Liver (tissue), 9 donors: ENCODE results near the gene PRR23E. TPM values are rescaled to one million over a fixed set of nuclear protein-coding genes. Genes with fewer than 3 reads are reported as not detected.

ENCODE experiments used
- DNase-seq: peaks from one replicate; pipeline ENCODE4 v3.0.0-alpha.2; 2017; ENCODE audit warnings: low spot score
- H3K27ac ChIP-seq, 2 donors: one replicate each; pipeline ENCODE4 v1.7.0; 2013; ENCODE audit warnings: inconsistent platforms in 2 of 2, low read length in 2 of 2, control low read depth in 1 of 2, low read depth in 1 of 2, mild to moderate bottlenecking in 1 of 2
- H3K27me3 ChIP-seq, 4 donors: one replicate each; pipeline versions ENCODE4 v1.6.1 to v1.7.0; 2013; ENCODE audit warnings: low read length in 3 of 4, inconsistent platforms in 1 of 4, mild to moderate bottlenecking in 1 of 4, moderate library complexity in 1 of 4; ENCODE audit not compliant: control insufficient read depth in 4 of 4, insufficient read depth in 4 of 4
- H3K36me3 ChIP-seq, 4 donors: one replicate each; pipeline versions ENCODE4 v1.6.1 to v1.7.0; 2013; ENCODE audit warnings: low read length in 3 of 4, mild to moderate bottlenecking in 3 of 4, low read depth in 1 of 4, moderate library complexity in 1 of 4; ENCODE audit not compliant: control insufficient read depth in 4 of 4, insufficient read depth in 3 of 4
- H3K4me1 ChIP-seq, 4 donors: one replicate each; pipeline versions ENCODE4 v1.6.1 to v1.7.0; 2013; ENCODE audit warnings: low read length in 3 of 4, mild to moderate bottlenecking in 3 of 4, moderate library complexity in 1 of 4; ENCODE audit not compliant: control insufficient read depth in 4 of 4, insufficient read depth in 4 of 4
- H3K4me3 ChIP-seq, 3 donors: one replicate each; pipeline versions ENCODE4 v1.6.1 to v1.7.0; 2013; ENCODE audit warnings: low read length in 3 of 3, control low read depth in 1 of 3, low read depth in 1 of 3, mild to moderate bottlenecking in 1 of 3
- H3K9ac ChIP-seq, 2 donors: one replicate each; pipeline ENCODE4 v1.7.0; 2013; ENCODE audit warnings: low read length in 2 of 2, mild to moderate bottlenecking in 2 of 2, moderate library complexity in 2 of 2, control low read depth in 1 of 2, low read depth in 1 of 2
- H3K9me3 ChIP-seq, 4 donors: one replicate each; pipeline versions ENCODE4 v1.6.1 to v1.7.0; 2013; ENCODE audit warnings: low read length in 3 of 4; ENCODE audit not compliant: control insufficient read depth in 4 of 4
- EGR1 ChIP-seq, 2 donors: IDR thresholded peaks; 2 replicates each; pipeline ENCODE4 v1.6.1; 2016 to 2018; ENCODE audit warnings: antibody characterized with exemption in 2 of 2, low read depth in 2 of 2
- FOXA1 ChIP-seq: IDR thresholded peaks from 2 replicates; pipeline ENCODE4 v1.6.1; 2016; ENCODE audit warnings: antibody characterized with exemption
- FOXA2 ChIP-seq: IDR thresholded peaks from 2 replicates; pipeline ENCODE4 v1.6.1; 2016; ENCODE audit warnings: antibody characterized with exemption
- GABPA ChIP-seq, 2 donors: IDR thresholded peaks in 1 of 2; conservative IDR thresholded peaks in 1 of 2; 2 replicates each; pipeline ENCODE4 v1.6.1; 2016; ENCODE audit warnings: antibody characterized with exemption in 2 of 2, mild to moderate bottlenecking in 1 of 2, moderate library complexity in 1 of 2
- HNF4A ChIP-seq, 2 donors: conservative IDR thresholded peaks; 2 replicates each; pipeline ENCODE4 v1.6.1; 2016; ENCODE audit warnings: antibody characterized with exemption in 2 of 2, mild to moderate bottlenecking in 2 of 2
- HNF4G ChIP-seq: IDR thresholded peaks from 2 replicates; pipeline ENCODE4 v1.6.1; 2016; ENCODE audit warnings: antibody characterized with exemption
- JUND ChIP-seq, 2 donors: IDR thresholded peaks; 2 replicates each; pipeline ENCODE4 v1.6.1; 2016; ENCODE audit warnings: antibody characterized with exemption in 2 of 2
- NR2F2 ChIP-seq: IDR thresholded peaks from 2 replicates; pipeline ENCODE4 v1.6.1; 2016; ENCODE audit warnings: antibody characterized with exemption
- RAD21 ChIP-seq, 2 donors: IDR thresholded peaks; 2 replicates each; pipeline ENCODE4 v1.6.1; 2016; ENCODE audit warnings: antibody characterized with exemption in 2 of 2, mild to moderate bottlenecking in 2 of 2
- SP1 ChIP-seq: IDR thresholded peaks from 2 replicates; pipeline ENCODE4 v1.6.1; 2018; ENCODE audit warnings: antibody characterized with exemption, mild to moderate bottlenecking
- TAF1 ChIP-seq: conservative IDR thresholded peaks from 2 replicates; pipeline ENCODE4 v1.6.1; 2016; ENCODE audit warnings: antibody characterized with exemption, mild to moderate bottlenecking
- YY1 ChIP-seq: IDR thresholded peaks from 2 replicates; pipeline ENCODE4 v1.6.1; 2016; ENCODE audit warnings: antibody characterized with exemption, mild to moderate bottlenecking
- WGBS: extraction: QIAGEN DNeasy Blood & Tissue Kit; methylation state at CpG from one replicate; pipeline ENCODE4 v1.1.7; 2013; 5-methylcytosine and 5-hydroxymethylcytosine counted together
- polyA plus RNA-seq, 2 donors: library from polyadenylated mRNA; stranded (reverse) in 1 of 2; unstranded in 1 of 2; fragments of 200-250 nt in 1 of 2; fragments of >200 nt in 1 of 2; fragmentation: Nextera tagmentation in 1 of 2; extraction: Ambion mirVana in 1 of 2; gene quantifications; one replicate each; pipeline versions ENCODE4 v1.2.1 to v1.2.3, GENCODE V29; 2013 to 2015
- total RNA-seq, 2 donors: library from RNA; depleted of rRNA; stranded (reverse); fragments of >200 nt; gene quantifications; one replicate each; pipeline ENCODE4 v1.2.3, GENCODE V29; 2014
- TF ChIP-seq, protein P1 (sequence below): IDR thresholded peaks from 2 replicates; pipeline ENCODE4 v1.6.1; 2016; ENCODE audit warnings: antibody characterized with exemption, mild to moderate bottlenecking
- TF ChIP-seq, protein P2 (sequence below): fragments of 150-350 bp; IDR thresholded peaks from 2 replicates; pipeline ENCODE4 v1.5.1; 2017; ENCODE audit warnings: improper control_type of control experiment, low read depth, low read length; ENCODE audit not compliant: missing input control
- TF ChIP-seq, protein P3 (sequence below): IDR thresholded peaks from 2 replicates; pipeline ENCODE4 v1.6.1; 2016; ENCODE audit warnings: antibody characterized with exemption
- TF ChIP-seq, protein P4 (sequence below): IDR thresholded peaks from 2 replicates; pipeline ENCODE4 v1.6.1; 2016; ENCODE audit warnings: antibody characterized with exemption
- TF ChIP-seq, protein P5 (sequence below): IDR thresholded peaks from 2 replicates; pipeline ENCODE4 v1.6.1; 2016; ENCODE audit warnings: antibody characterized with exemption
- donor health status: healthy.
- donor health status: healthy.
- donor health status: healthy.
- donor health status: healthy.
- donor health status: healthy.

Gene PRR23E
- total and polyA plus RNA-seq, 4 donors, result not detected

DNA sequence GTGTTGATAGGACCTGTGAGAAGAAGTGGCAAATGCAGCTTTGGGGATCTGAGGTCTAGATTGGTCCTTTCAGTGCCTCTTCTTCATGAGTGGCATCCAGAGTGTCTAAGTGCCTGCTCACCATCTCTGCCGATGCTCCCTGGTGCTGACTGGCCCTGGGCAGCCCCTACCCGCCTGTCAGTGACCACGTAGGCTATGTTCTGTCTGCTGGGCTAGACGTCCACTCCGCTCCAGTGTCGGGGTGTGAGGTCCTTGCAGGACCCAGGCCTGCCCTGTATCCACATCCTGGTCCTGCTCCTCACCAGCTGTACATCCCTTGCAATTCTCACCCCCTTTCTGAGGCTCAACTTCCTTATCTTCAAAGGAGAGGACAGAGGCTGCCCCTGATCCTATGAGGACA, 48.3 kb upstream of the PRR23E start:
- 88% methylated on average over 6 of the region's 6 CpGs for WGBS
- no peaks in the 10 kb centered on the region for H3K9me3 ChIP-seq
- H3K36me3 ChIP-seq, result no peaks in the 10 kb centered on the region
- H3K9ac ChIP-seq, result no peak overlapping the region
- DNase-seq, result no peak
- TF ChIP-seq RAD21 (IDR thresholded peaks at IDR 0.05) (no peak), HNF4A (conservative IDR thresholded peaks at IDR 0.05) (no peak), YY1 (no peak), GABPA (IDR thresholded peaks at IDR 0.05 in 1 of 2, conservative IDR thresholded peaks at IDR 0.05 in 1 of 2) (no peak), FOXA1 (no peak), SP1 (no peak), HNF4G (no peak), FOXA2 (no peak), JUND (IDR thresholded peaks at IDR 0.05) (no peak), EGR1 (IDR thresholded peaks at IDR 0.05; ENCODE audit: low read depth in 2 of 2) (no peak), TAF1 (no peak)
- TF ChIP-seq, protein P1, sequence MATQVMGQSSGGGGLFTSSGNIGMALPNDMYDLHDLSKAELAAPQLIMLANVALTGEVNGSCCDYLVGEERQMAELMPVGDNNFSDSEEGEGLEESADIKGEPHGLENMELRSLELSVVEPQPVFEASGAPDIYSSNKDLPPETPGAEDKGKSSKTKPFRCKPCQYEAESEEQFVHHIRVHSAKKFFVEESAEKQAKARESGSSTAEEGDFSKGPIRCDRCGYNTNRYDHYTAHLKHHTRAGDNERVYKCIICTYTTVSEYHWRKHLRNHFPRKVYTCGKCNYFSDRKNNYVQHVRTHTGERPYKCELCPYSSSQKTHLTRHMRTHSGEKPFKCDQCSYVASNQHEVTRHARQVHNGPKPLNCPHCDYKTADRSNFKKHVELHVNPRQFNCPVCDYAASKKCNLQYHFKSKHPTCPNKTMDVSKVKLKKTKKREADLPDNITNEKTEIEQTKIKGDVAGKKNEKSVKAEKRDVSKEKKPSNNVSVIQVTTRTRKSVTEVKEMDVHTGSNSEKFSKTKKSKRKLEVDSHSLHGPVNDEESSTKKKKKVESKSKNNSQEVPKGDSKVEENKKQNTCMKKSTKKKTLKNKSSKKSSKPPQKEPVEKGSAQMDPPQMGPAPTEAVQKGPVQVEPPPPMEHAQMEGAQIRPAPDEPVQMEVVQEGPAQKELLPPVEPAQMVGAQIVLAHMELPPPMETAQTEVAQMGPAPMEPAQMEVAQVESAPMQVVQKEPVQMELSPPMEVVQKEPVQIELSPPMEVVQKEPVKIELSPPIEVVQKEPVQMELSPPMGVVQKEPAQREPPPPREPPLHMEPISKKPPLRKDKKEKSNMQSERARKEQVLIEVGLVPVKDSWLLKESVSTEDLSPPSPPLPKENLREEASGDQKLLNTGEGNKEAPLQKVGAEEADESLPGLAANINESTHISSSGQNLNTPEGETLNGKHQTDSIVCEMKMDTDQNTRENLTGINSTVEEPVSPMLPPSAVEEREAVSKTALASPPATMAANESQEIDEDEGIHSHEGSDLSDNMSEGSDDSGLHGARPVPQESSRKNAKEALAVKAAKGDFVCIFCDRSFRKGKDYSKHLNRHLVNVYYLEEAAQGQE, result no peak
- TF ChIP-seq, protein P2, sequence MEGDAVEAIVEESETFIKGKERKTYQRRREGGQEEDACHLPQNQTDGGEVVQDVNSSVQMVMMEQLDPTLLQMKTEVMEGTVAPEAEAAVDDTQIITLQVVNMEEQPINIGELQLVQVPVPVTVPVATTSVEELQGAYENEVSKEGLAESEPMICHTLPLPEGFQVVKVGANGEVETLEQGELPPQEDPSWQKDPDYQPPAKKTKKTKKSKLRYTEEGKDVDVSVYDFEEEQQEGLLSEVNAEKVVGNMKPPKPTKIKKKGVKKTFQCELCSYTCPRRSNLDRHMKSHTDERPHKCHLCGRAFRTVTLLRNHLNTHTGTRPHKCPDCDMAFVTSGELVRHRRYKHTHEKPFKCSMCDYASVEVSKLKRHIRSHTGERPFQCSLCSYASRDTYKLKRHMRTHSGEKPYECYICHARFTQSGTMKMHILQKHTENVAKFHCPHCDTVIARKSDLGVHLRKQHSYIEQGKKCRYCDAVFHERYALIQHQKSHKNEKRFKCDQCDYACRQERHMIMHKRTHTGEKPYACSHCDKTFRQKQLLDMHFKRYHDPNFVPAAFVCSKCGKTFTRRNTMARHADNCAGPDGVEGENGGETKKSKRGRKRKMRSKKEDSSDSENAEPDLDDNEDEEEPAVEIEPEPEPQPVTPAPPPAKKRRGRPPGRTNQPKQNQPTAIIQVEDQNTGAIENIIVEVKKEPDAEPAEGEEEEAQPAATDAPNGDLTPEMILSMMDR, result no peak
- TF ChIP-seq, protein P3, sequence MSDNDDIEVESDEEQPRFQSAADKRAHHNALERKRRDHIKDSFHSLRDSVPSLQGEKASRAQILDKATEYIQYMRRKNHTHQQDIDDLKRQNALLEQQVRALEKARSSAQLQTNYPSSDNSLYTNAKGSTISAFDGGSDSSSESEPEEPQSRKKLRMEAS, result no peak
- TF ChIP-seq, protein P4, sequence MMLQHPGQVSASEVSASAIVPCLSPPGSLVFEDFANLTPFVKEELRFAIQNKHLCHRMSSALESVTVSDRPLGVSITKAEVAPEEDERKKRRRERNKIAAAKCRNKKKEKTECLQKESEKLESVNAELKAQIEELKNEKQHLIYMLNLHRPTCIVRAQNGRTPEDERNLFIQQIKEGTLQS, result no peak
- no peak overlapping the region for H3K4me3 ChIP-seq
- H3K27me3 ChIP-seq, result peaks cover 0 to 10% (median under 1%) of the 10 kb centered on the region in 4 donors
- H3K27ac ChIP-seq, result no peak overlapping the region
- H3K4me1 ChIP-seq, result no peaks in the 10 kb centered on the region

DNA sequence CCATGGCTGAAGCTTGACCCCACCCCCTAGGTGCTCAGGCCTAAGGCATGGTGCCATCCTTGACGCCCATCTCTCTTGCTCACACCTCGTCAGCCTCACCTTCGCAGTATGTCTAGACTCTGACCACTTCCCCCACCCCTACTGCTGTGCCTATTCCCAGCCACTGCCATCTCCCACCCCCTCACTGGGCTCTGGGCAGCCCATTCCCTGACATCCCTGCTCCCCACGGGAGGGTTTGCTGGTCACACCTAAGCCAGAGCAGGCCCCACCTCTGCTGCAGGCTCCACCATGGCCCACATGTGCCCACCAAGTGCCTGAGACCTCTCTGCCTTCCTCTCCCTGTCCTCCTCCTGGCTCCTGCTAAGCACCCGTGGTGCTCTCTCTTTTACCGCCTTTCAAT, 47.7 kb upstream of the PRR23E start:
- H3K27ac ChIP-seq, result no peak overlapping the region
- H3K9me3 ChIP-seq, result no peaks in the 10 kb centered on the region
- H3K4me1 ChIP-seq, result no peaks in the 10 kb centered on the region
- no peaks in the 10 kb centered on the region for H3K36me3 ChIP-seq
- DNase-seq, result no peak
- WGBS, result 84% methylated on average over 6 of the region's 6 CpGs
- H3K27me3 ChIP-seq, result peaks cover 0 to 12% (median 1%) of the 10 kb centered on the region in 4 donors
- no peak overlapping the region for H3K4me3 ChIP-seq
- H3K9ac ChIP-seq, result no peak overlapping the region
- TF ChIP-seq, protein P5, sequence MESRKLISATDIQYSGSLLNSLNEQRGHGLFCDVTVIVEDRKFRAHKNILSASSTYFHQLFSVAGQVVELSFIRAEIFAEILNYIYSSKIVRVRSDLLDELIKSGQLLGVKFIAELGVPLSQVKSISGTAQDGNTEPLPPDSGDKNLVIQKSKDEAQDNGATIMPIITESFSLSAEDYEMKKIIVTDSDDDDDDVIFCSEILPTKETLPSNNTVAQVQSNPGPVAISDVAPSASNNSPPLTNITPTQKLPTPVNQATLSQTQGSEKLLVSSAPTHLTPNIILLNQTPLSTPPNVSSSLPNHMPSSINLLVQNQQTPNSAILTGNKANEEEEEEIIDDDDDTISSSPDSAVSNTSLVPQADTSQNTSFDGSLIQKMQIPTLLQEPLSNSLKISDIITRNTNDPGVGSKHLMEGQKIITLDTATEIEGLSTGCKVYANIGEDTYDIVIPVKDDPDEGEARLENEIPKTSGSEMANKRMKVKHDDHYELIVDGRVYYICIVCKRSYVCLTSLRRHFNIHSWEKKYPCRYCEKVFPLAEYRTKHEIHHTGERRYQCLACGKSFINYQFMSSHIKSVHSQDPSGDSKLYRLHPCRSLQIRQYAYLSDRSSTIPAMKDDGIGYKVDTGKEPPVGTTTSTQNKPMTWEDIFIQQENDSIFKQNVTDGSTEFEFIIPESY, result no peak
- TF ChIP-seq, protein P3, result no peak
- no peak for TF ChIP-seq HNF4G
- TF ChIP-seq EGR1 (IDR thresholded peaks at IDR 0.05; ENCODE audit: low read depth in 2 of 2), result no peak
- no peak for TF ChIP-seq FOXA1
- TF ChIP-seq HNF4A (conservative IDR thresholded peaks at IDR 0.05), result no peak
- TF ChIP-seq YY1, result no peak
- no peak for TF ChIP-seq GABPA (IDR thresholded peaks at IDR 0.05 in 1 of 2, conservative IDR thresholded peaks at IDR 0.05 in 1 of 2)
- no peak for TF ChIP-seq JUND (IDR thresholded peaks at IDR 0.05)
- no peak for TF ChIP-seq NR2F2
- TF ChIP-seq RAD21 (IDR thresholded peaks at IDR 0.05), result no peak
- TF ChIP-seq SP1, result no peak
- TF ChIP-seq FOXA2, result no peak
- TF ChIP-seq, protein P4, result no peak
